Thymus (tissue), 11 donors: ENCODE results near the gene C16orf89. TPM values are rescaled to one million over a fixed set of nuclear protein-coding genes. Genes with fewer than 3 reads are reported as not detected.
"Not testable (repeated sequence)": the region's sequence is repeated elsewhere in the genome, so short reads cannot be mapped to it uniquely, and the experiment has no call there.

Experiments
- DNase-seq, 9 donors: peaks; one replicate each; pipeline ENCODE4 v3.0.0-alpha.2; 2013; ENCODE audit warnings: low spot score in 9 of 9, low read depth in 6 of 9, missing footprints in 1 of 9
- H3K27ac ChIP-seq, 2 donors: one replicate each; pipeline ENCODE4 v1.5.1; 2013; ENCODE audit warnings: control low read depth in 1 of 2, low read depth in 1 of 2, low read length in 1 of 2, mild to moderate bottlenecking in 1 of 2, moderate library complexity in 1 of 2
- H3K27me3 ChIP-seq, 2 donors: one replicate each; pipeline ENCODE4 v1.5.1; 2013; ENCODE audit warnings: low read length in 1 of 2; ENCODE audit not compliant: control insufficient read depth in 2 of 2, insufficient read depth in 1 of 2
- H3K36me3 ChIP-seq, 2 donors: one replicate each; pipeline ENCODE4 v1.5.1; 2013; ENCODE audit warnings: low read length in 1 of 2, mild to moderate bottlenecking in 1 of 2, moderate library complexity in 1 of 2; ENCODE audit not compliant: control insufficient read depth in 2 of 2, insufficient read depth in 2 of 2
- H3K4me1 ChIP-seq, 2 donors: one replicate each; pipeline ENCODE4 v1.5.1; 2013; ENCODE audit warnings: low read length in 2 of 2; ENCODE audit not compliant: control insufficient read depth in 2 of 2, insufficient read depth in 2 of 2
- H3K4me3 ChIP-seq, 2 donors: one replicate each; pipeline ENCODE4 v1.5.1; 2013; ENCODE audit warnings: low read length in 2 of 2, control low read depth in 1 of 2, mild to moderate bottlenecking in 1 of 2
- H3K9me3 ChIP-seq, 2 donors: one replicate each; pipeline ENCODE4 v1.5.1; 2013; ENCODE audit warnings: low read length in 1 of 2, mild to moderate bottlenecking in 1 of 2; ENCODE audit not compliant: control insufficient read depth in 2 of 2, insufficient read depth in 1 of 2
- WGBS: extraction: QIAGEN DNeasy Blood & Tissue Kit; methylation state at CpG from one replicate; pipeline ENCODE4 v1.1.7; 2013; 5-methylcytosine and 5-hydroxymethylcytosine counted together
- polyA plus RNA-seq: library from polyadenylated mRNA; stranded (reverse); fragments of 200-250 nt; gene quantifications from one replicate; pipeline ENCODE4 v1.2.3, GENCODE V29; 2013
- total RNA-seq: library from RNA; stranded (reverse); fragments of 120-200 nt; gene quantifications from one replicate; pipeline ENCODE4 v1.2.4, GENCODE V29; 2013
- donor health status: healthy.

The C16orf89 gene
- total and polyA plus RNA-seq, 2 donors = 0.71 to 1.4 TPM

DNA sequence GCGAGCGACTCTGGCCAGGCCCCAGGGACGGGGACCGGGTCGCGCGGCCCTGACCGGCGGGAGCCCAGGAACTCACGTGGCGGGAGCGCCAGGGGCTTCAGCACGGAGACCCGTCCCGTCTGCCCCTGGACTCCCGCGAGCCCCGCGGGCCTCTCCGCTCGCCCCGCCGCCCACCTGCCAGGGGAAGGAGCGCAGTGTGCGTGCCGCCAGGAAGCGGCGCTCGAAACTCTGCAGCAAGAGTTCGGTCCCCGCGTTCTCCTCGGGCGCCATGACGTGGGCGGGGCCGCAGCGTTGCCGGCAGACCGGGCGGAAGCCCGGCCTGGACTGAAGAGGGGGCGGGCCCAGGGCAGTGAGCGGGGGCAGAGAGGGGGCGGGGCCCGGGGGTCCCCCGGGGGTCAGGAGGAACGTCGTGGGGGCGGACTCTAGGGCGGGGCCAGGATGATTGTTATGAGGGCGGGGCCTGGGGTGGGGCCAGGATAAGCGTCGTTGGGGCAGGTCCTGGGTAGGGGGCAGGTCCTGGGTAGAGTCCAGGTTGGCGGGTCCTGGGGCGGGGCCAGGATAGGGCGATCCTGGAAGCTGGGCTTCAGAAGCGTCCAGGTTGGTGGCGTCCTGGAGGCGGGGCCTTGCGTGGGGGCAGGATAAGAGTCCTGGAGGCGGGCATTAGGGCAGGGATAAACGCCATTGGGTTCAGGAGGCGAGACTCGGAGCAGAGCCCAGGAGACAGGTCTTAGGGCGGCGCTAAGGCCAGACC, 31.9 kb upstream of the C16orf89 start, which contains the start of gene EEF2KMT:
Gene EEF2KMT, minus strand, starts transcription at position 326 of the 751 bp plus-strand sequence. Its CDS starts 56 bp downstream, at position 270.
- peak in 8 of 9 donors; percentile 62 to 93 (median 82) for DNase-seq
- Histone ChIP-seq H3K27ac (peak within 1 kb of the TSS; percentile 60), H3K4me1 (peaks cover 0 to 14% of the 10 kb centered on the region in 2 donors), H3K4me3 (peak within 1 kb of the TSS; percentile 50 to 58)
- not testable (repeated sequence) for H3K9me3 ChIP-seq, H3K27me3 ChIP-seq, H3K36me3 ChIP-seq
- WGBS = under 1% methylated on average over 67 of the region's 67 CpGs

DNA sequence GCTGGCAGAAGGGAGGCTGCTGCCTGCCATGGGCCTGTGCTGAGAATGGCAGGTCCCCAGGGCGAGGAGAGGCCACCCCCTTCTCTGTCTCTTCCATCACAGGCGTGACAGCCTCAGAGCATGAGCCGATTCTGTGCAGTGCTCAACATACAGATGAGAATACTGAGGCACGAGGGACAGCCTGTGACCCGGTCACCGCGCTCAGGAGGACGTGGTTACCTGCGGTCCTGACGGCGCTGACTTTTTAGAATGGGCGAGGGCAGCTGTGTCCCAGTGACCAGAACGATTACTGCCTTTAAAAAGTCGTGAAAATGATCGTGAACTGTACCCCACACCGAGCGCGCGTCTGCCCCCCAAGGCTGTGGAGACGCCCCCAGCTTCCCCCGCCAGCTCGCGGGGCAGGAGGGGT, 31.3 kb upstream of the C16orf89 start:
- 2% methylated on average over 23 of the region's 23 CpGs for WGBS
- DNase-seq = peak in 3 of 9 donors; percentile 26 to 56 (median 37)

DNA sequence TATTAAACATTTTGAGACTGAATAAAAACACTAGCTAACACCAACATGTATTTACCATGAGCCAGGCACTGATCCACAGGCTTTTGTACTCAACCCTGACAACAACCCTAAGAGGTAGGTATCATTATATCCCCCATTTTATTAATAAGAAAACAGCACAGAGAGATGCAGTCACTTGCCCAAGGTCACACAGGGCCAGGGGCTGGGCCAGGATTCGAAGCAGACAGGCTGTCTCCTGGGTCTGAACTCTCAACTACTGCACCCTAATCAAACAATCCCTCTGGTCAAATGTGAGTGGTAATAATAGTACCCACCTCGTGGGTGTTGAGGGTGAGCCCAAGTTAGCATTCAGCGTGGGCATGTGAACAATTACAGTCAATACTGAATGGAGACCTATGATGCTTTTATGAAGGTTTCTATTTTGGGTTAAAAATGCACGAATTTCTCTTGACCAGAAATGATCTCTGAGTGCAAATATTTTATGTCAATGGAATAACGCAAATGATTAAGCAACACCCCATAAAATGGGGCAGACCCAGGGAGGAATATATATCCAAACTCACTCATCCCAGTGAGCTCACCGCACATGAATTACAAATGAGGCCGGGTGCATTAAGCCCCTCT, 30.8 kb upstream of the C16orf89 start:
- WGBS = 52% methylated on average over 7 of the region's 7 CpGs
- not testable (repeated sequence) for H3K4me3 ChIP-seq, H3K27ac ChIP-seq, H3K27me3 ChIP-seq, H3K9me3 ChIP-seq, H3K36me3 ChIP-seq, DNase-seq
- peaks cover 0 to 18% of the 10 kb centered on the region in 2 donors for H3K4me1 ChIP-seq

More for the DNA sequence above, 31.3 kb upstream of the C16orf89 start:
- Histone ChIP-seq H3K27ac (peak overlapping the region in 1 of 2 donors; percentile 43), H3K4me1 (peaks cover 0 to 15% of the 10 kb centered on the region in 2 donors), H3K4me3 (peak overlapping the region; percentile 49 to 57)
- not testable (repeated sequence) for H3K9me3 ChIP-seq, H3K36me3 ChIP-seq, H3K27me3 ChIP-seq

DNA sequence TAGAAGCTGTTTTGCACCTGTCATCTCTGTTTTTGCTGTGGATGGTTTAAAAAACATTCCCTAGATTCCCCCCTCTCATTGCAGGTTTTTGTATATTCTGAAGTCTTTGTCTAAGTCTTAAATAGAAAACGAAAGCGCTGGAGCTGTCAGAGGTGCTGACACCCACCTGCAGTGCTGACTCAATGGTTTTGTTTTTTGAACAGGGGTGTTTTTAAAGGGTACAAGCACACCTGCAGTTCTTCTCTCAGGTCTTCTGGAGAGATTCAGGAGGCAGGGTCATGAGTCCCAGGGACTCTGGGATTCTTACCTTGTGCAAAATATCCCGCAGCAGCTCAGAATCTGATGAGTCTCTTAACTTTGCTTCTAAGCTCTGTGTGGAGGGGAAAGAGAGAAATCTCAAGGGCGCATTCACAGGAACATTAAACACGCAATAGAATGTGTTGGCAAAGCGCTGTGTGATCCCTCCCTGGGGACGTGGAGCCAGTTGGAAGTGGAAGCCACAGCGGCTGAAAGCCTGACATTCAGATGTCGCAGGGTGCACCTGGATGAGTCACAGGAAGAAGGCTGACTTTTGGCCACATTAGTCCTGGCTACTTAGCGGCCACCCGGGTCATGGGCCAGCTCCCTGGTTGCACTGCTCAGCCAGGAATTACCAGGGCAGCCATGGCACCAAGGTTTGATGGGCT, 29.5 kb upstream of the C16orf89 start:
- 74% methylated on average over 11 of the region's 11 CpGs for WGBS
- DNase-seq = peak in 2 of 9 donors; percentile 39 to 61
- peak overlapping the region in 1 of 2 donors; percentile 62 for H3K27ac ChIP-seq

DNA sequence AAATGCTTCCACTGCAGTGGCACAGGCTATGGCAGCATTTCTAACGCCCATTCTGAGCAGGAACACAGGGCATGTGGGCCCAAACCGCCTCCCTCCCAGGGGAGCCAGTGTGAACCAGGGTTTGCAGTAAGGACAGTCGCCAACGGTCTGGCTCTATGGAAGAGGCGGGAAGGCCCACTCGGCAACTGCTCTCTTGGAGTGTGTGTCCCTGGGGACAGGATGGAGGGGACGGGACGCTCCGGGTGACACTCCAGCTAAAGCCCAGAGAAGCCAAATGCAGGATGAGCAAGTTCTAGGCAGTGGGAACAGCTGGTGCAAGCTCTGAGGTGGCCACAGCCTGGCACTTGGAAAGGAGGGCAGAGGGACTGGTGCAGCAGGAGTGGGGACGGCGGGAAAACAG, 28.0 kb upstream of the C16orf89 start:
- H3K27me3 ChIP-seq, H3K4me3 ChIP-seq, H3K27ac ChIP-seq, DNase-seq, H3K9me3 ChIP-seq, H3K36me3 ChIP-seq: not testable (repeated sequence)
- H3K4me1 ChIP-seq = peaks cover 0 to 16% of the 10 kb centered on the region in 2 donors
- WGBS = 96% methylated on average over 10 of the region's 11 CpGs

More for the DNA sequence above, 29.5 kb upstream of the C16orf89 start:
- not testable (repeated sequence) for H3K4me3 ChIP-seq, H3K36me3 ChIP-seq, H3K9me3 ChIP-seq, H3K27me3 ChIP-seq
- peaks cover 0 to 18% of the 10 kb centered on the region in 2 donors for H3K4me1 ChIP-seq

DNA sequence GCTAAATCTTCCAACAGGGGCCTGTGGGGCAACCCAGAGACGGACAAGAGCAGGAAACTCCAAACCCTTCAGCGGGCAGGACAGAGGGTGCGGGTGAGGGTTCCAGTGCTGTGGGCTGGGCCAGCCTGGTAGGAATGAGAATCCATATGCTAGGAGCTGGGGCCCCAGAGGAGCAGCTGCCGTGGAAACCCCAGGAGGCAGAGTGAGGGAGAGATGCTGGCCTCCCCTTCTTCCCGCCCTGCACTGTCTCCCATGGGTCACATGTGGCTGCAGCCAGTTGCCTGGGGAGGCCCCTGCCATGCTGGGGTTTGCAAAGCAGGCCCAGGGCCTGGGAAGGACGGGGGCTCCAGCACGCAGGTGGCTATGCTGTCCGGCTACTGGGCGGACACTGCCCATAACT, 27.3 kb upstream of the C16orf89 start:
- not testable (repeated sequence) for H3K27ac ChIP-seq, H3K27me3 ChIP-seq, H3K4me3 ChIP-seq, H3K9me3 ChIP-seq, H3K36me3 ChIP-seq, DNase-seq
- peaks cover 0 to 15% of the 10 kb centered on the region in 2 donors for H3K4me1 ChIP-seq
- WGBS = 95% methylated on average over 9 of the region's 9 CpGs

DNA sequence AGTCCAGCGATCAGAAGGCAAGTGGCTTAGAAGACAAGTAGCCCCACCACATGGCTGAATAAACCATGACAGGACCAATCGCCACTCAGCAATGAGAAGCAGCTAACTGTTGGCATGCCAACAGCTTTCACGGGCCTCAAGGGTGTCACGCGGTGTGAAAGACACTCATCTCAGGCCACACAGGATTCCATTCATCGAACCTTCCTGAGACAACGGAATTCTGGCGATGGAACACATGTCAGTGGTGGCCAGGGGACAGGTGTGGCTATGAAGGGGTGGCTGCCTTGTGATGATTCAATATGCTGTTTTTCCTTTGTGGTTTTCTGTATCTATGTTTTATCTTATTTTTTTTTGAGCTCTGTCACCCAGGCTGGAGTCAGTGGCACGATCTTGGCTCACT, 24.8 kb upstream of the C16orf89 start:
- not testable (repeated sequence) for DNase-seq, H3K9me3 ChIP-seq, H3K27me3 ChIP-seq, H3K27ac ChIP-seq, H3K4me3 ChIP-seq, H3K36me3 ChIP-seq
- H3K4me1 ChIP-seq = peaks cover 0 to 23% of the 10 kb centered on the region in 2 donors
- WGBS = 90% methylated on average over 9 of the region's 9 CpGs

DNA sequence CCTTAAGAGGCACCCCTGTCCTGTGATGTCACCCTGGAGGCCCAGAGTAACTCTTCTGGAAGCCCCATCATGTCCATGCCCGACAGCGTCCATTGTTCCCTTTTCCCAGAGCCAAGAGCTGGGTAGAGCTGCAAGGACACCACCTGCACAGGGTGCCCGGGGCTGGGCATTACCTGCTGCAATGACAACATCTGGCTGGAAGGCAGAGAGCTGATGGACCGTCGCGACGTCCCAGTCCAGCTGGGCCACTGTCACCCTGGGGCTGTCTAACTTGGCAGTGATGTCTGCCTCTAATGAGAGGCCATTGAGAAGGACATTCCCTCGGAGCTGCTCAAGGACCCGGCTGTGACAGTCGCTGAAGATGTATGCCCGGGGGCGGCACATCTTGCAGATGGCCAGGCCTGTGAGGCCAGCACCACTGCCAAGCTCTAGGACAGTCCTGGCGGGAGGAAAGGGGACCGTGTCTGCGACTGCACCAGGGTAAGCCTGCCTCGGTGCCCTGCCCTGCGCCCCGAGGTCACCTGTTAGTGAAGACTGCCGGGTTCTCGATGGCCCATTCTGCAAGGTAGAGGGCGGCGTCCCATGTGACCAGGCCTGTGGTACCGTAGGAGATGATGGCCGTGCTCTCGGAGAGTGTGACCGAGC, 24.3 kb upstream of the C16orf89 start:
- not testable (repeated sequence) for H3K9me3 ChIP-seq, H3K27ac ChIP-seq, H3K4me3 ChIP-seq, DNase-seq, H3K36me3 ChIP-seq, H3K27me3 ChIP-seq
- WGBS = 97% methylated on average over 26 of the region's 26 CpGs
- peaks cover 0 to 22% of the 10 kb centered on the region in 2 donors for H3K4me1 ChIP-seq
